Muscle layer of colon (tissue), 2 donors: ENCODE results near the gene ROBO1.
"Not testable (repeated sequence)": the region's sequence is repeated elsewhere in the genome, so short reads cannot be mapped to it uniquely, and the experiment has no call there.

Experiments
- H3K27ac ChIP-seq: one replicate; pipeline ENCODE4 v1.7.0; 2013; ENCODE audit warnings: low read depth, mild to moderate bottlenecking, low read length, moderate library complexity
- H3K27me3 ChIP-seq, 2 donors: one replicate each; pipeline ENCODE4 v1.7.0; 2013; ENCODE audit warnings: low read length in 2 of 2, mild to moderate bottlenecking in 2 of 2; ENCODE audit not compliant: insufficient read depth in 2 of 2, control insufficient read depth in 1 of 2
- H3K36me3 ChIP-seq: one replicate; pipeline ENCODE4 v1.7.0; 2013; ENCODE audit warnings: mild to moderate bottlenecking, low read length; ENCODE audit not compliant: insufficient read depth
- H3K4me1 ChIP-seq: one replicate; pipeline ENCODE4 v1.7.0; 2013; ENCODE audit warnings: mild to moderate bottlenecking, low read length; ENCODE audit not compliant: insufficient read depth
- H3K4me3 ChIP-seq, 2 donors: one replicate each; pipeline ENCODE4 v1.7.0; 2013; ENCODE audit warnings: low read length in 2 of 2, low read depth in 1 of 2, mild to moderate bottlenecking in 1 of 2, moderate library complexity in 1 of 2
- H3K9ac ChIP-seq: one replicate; pipeline ENCODE4 v1.7.0; 2013; ENCODE audit warnings: low read length
- H3K9me3 ChIP-seq: one replicate; pipeline ENCODE4 v1.7.0; 2013; ENCODE audit warnings: mild to moderate bottlenecking, low read length
- donor health status: abdominal sarcoma.
- donor health status: Adenocarcinoma of cecum.

Gene ROBO1

DNA sequence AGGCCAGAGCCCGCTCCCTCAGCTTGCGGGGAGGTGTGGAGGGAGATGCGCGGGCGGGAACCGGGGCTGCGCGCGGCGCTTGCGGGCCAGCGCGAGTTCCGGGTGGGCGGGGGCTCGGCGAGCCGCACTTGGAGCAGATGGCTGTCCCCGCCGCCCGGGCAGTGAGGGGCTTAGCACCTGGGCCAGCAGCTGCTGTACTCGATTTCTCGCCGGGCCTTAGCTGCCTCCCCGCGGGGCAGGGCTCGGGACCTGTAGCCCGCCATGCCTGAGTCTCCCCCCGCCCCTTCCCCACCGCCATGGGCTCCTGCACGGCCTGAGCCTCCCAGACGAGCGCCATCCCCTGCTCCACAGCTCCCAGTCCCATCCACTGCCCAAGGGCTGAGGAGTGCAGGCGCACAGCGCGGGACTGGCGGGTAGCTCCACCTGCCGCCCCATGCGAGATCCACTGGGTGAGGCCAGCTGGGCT, 265.5 kb downstream of the ROBO1 start:
- not testable (repeated sequence) for H3K9me3 ChIP-seq, H3K27me3 ChIP-seq, H3K27ac ChIP-seq, H3K4me3 ChIP-seq, H3K4me1 ChIP-seq, H3K36me3 ChIP-seq, H3K9ac ChIP-seq

DNA sequence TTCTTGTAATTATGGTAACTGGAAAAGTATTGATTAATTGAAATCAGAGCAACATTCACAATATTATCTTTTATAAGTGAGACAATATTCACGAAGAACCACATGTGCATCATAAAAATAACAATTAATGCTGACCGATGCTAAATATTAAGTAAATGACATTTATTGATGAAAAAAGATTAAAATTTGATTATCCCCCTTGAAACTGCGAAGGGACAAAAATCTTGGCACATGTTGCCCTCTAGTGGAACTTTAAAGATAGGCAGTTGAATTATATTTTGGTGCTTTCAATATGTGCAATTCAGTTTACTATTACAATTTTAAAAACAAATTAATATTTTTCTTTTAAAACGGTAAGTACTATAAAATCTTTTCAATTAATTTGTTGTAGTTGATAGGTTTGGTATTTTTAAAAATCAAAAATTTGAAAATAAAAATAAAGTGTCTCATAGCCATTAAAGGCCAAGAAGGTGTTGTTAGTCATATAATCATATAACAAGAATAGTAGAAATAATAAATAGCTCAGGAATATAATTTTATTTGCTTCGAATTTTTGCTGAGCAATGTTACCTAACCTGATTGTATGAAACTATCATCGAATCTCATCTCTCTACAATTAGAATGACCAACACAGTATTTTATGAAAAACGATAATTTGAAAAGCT, 270.2 kb downstream of the ROBO1 start:
- no peaks in the 10 kb centered on the region for H3K9me3 ChIP-seq
- no peak overlapping the region for H3K4me3 ChIP-seq
- H3K27me3 ChIP-seq = no peaks in the 10 kb centered on the region
- no peak overlapping the region for H3K9ac ChIP-seq
- no peaks in the 10 kb centered on the region for H3K36me3 ChIP-seq
- no peaks in the 10 kb centered on the region for H3K4me1 ChIP-seq
- no peak overlapping the region for H3K27ac ChIP-seq

- Histone ChIP-seq H3K36me3 (no peaks in the 10 kb centered on the region), H3K9ac (no peak overlapping the region), H3K4me3 (no peak overlapping the region), H3K9me3 (no peaks in the 10 kb centered on the region), H3K27me3 (no peaks in the 10 kb centered on the region), H3K4me1 (peaks cover 20% of the 10 kb centered on the region), H3K27ac (no peak overlapping the region)
These were observed 276.7 kb downstream of the ROBO1 start for GRCh38 chr3:79491029-79491641.

DNA sequence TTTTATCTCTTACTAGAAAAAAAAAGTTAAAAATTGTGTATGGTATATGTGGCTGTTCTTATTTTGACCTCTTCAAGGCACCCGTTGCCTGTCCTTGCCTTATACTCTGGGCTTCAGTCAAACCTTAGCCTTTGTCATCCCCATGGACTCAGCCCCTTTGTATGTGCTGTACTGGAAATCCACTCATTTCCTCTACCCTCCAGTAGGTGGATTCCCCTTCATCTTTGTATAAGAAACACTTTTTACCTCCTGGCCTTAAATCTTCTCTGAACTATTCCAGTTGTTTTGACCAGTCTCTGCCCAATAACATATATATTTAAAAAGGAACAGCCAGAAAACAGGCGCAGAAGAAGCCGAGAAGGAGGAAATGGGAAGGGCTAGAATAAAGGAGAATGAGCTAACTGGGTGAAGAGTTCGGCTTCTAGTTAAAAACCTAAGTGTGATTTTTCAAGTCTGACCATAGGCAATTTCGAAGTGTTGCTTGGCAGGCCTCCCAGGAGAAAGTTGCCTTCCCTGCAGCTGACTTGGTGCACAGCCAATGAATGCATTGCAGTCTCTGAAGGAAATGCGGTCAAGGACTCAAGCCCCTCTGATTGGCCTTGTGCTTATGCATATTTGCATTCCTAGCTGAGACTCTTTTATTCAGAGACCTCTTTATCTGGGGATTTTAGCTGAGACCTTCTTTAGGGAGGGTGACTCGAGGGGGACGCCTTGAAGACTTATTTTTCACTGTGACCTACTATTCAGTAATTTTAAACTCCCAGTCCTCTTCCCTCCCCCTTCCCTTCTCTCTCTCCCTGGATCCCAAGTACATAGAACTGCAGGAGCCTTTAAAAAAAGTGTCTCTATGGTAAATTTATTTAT, 277.4 kb downstream of the ROBO1 start:
- Histone ChIP-seq H3K36me3 (no peaks in the 10 kb centered on the region), H3K4me3 (peak overlapping the region in 1 of 2 donors; percentile 27), H3K27me3 (no peaks in the 10 kb centered on the region), H3K27ac (no peak overlapping the region), H3K9ac (no peak overlapping the region), H3K4me1 (peaks cover 20% of the 10 kb centered on the region), H3K9me3 (no peaks in the 10 kb centered on the region)

- no peaks in the 10 kb centered on the region for H3K9me3 ChIP-seq
- peaks cover 20% of the 10 kb centered on the region for H3K4me1 ChIP-seq
- no peaks in the 10 kb centered on the region for H3K27me3 ChIP-seq
- no peaks in the 10 kb centered on the region for H3K36me3 ChIP-seq
- H3K9ac ChIP-seq = no peak overlapping the region
- H3K4me3 ChIP-seq = no peak overlapping the region
- H3K27ac ChIP-seq = no peak overlapping the region
These were observed 279.4 kb downstream of the ROBO1 start for GRCh38 chr3:79488407-79488806.

- Histone ChIP-seq H3K4me1 (no peaks in the 10 kb centered on the region), H3K36me3 (no peaks in the 10 kb centered on the region), H3K4me3 (no peak overlapping the region), H3K27ac (no peak overlapping the region), H3K9ac (no peak overlapping the region), H3K9me3 (no peaks in the 10 kb centered on the region), H3K27me3 (no peaks in the 10 kb centered on the region)
These were observed 287.1 kb downstream of the ROBO1 start for GRCh38 chr3:79480746-79481145.

DNA sequence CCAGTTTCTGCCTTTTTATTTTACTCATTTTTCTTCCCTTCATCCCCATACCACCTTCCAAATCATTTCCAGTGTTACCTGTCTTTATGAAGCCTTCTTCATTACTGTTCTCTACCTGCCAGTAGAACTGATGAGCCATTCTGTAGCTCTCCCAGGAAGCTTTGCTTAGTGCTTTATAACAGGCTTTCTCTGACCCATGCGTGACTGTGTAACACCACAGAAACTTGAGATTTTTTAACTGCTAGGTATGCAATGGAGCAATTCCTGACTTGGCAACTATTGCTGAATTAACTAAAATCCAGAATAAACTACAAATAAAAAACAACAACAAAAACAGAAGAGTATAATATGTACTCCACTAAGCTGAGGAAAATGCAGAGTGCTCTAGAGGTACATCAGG, 289.2 kb downstream of the ROBO1 start:
- Histone ChIP-seq H3K36me3 (no peaks in the 10 kb centered on the region), H3K4me3 (no peak overlapping the region), H3K4me1 (no peaks in the 10 kb centered on the region), H3K27me3 (no peaks in the 10 kb centered on the region), H3K9ac (no peak overlapping the region), H3K27ac (no peak overlapping the region), H3K9me3 (no peaks in the 10 kb centered on the region)

DNA sequence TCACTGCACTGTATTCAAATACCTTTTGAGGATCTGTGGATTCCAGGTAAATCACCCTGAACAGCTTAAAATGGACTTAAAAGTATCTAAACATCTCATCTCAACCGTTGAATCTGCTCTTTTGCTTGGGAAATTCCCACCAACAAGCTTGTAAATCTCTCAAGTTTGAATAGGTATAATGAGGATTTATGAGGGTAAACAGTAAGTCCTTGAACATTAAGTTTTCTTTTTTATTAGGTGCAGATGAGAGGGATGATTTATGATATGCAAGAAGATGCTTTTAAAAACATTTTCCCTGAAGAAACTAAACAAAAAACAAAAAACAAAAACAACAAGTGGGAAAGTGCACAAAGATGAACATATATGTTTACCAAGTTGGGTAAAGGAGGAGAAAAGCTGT, 290.6 kb downstream of the ROBO1 start:
- Histone ChIP-seq H3K27me3 (no peaks in the 10 kb centered on the region), H3K27ac (no peak overlapping the region), H3K9ac (no peak overlapping the region), H3K9me3 (no peaks in the 10 kb centered on the region), H3K4me1 (no peaks in the 10 kb centered on the region), H3K4me3 (no peak overlapping the region), H3K36me3 (no peaks in the 10 kb centered on the region)

DNA sequence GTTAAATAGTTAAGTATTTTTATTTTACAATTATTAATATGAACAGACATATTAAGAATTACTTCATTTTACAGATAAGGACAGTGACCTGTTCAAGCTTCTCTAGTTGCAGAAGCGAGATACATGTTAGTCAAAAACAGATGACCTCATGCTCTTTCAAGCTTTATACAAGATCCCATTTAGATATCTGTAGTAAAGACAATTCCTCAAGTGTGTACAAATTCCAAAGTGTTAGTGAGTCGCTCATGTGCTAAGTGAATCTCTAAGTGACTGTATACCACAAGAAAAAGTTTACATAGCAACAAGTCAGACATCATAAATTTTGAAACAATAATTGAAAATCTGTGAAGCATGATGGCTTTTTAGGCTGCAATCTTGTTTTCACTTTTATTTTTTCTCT, 293.8 kb downstream of the ROBO1 start:
- Histone ChIP-seq H3K9ac (no peak overlapping the region), H3K9me3 (no peaks in the 10 kb centered on the region), H3K4me1 (no peaks in the 10 kb centered on the region), H3K27me3 (no peaks in the 10 kb centered on the region), H3K36me3 (no peaks in the 10 kb centered on the region), H3K4me3 (no peak overlapping the region), H3K27ac (no peak overlapping the region)

- H3K9ac ChIP-seq = no peak overlapping the region
- no peaks in the 10 kb centered on the region for H3K27me3 ChIP-seq
- H3K4me1 ChIP-seq = no peaks in the 10 kb centered on the region
- no peaks in the 10 kb centered on the region for H3K36me3 ChIP-seq
- H3K9me3 ChIP-seq = no peaks in the 10 kb centered on the region
- no peak overlapping the region for H3K27ac ChIP-seq
- no peak overlapping the region for H3K4me3 ChIP-seq
These were observed 300.1 kb downstream of the ROBO1 start for GRCh38 chr3:79467721-79468120.

DNA sequence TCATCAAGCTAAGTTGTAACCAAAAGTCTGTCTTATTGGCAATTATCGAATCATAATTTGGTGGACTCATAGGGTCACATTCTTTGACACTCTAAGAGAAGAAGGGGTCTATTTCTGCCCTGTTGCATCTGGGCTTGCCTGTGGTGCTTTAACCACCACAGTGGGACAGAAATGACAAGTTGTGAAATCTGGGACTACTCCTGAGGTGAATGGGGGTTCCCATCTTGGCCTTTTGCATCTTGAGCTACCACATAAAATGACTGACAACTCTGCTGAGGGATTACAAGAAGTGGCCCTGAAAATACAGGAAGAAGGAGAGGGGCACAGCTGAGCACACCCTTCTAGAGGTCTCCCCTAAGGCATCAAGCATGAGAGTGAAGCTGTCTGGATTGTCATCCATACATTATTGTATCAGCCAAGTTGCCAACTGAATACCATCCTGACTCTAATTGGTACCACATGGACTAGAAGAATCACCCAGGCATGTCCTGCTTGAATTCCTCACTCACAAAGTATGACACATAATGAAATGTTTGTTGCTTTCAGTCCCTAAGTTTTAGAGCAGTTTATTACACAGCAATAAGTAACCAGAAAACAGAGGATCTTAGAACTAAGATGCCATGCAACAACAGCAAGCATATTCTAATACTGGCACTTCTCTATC, 306.5 kb downstream of the ROBO1 start:
- Histone ChIP-seq H3K9ac (no peak overlapping the region), H3K36me3 (no peaks in the 10 kb centered on the region), H3K27me3 (no peaks in the 10 kb centered on the region), H3K27ac (no peak overlapping the region), H3K4me1 (no peaks in the 10 kb centered on the region), H3K9me3 (no peaks in the 10 kb centered on the region), H3K4me3 (no peak overlapping the region)
